Activated effector memory CD4-positive, alpha-beta T cell treated with anti-CD3 and anti-CD28 coated beads, Interleukin-2, amount 50 U/mL, for 16 hours (primary cell): ENCODE results near the gene PTPRA.
"Not testable (repeated sequence)": the region's sequence is repeated elsewhere in the genome, so short reads cannot be mapped to it uniquely, and the experiment has no call there.

Experiments used
- DNase-seq: peaks from one replicate; pipeline ENCODE4 v3.0.0-alpha.2; 2020

The PTPRA gene

GRCh38 chr20:3011752-3012151 is 138.5 kb downstream of the PTPRA start:
- DNase-seq, result no peak

GRCh38 chr20:3013771-3014170 is 140.5 kb downstream of the PTPRA start:
- no peak for DNase-seq

- DNase-seq, result no peak
Measured at GRCh38 chr20:3014179-3014578, 140.9 kb downstream of the PTPRA start.

GRCh38 chr20:3014662-3015061 is 141.4 kb downstream of the PTPRA start:
- no peak for DNase-seq

- not testable (repeated sequence) for DNase-seq
Measured at GRCh38 chr20:3015302-3015701, 142.0 kb downstream of the PTPRA start.

GRCh38 chr20:3021327-3021726 is 148.0 kb downstream of the PTPRA start:
- DNase-seq, result no peak

GRCh38 chr20:3021777-3022176 is 148.5 kb downstream of the PTPRA start:
- no peak for DNase-seq

- DNase-seq, result not testable (repeated sequence)
Measured at GRCh38 chr20:3022559-3023490, 149.5 kb downstream of the PTPRA start.

GRCh38 chr20:3027987-3028386 is 154.7 kb downstream of the PTPRA start:
- DNase-seq, result no peak

GRCh38 chr20:3031524-3032147 is 158.4 kb downstream of the PTPRA start:
- DNase-seq, result no peak

GRCh38 chr20:3032624-3033023 is 159.3 kb downstream of the PTPRA start:
- no peak for DNase-seq

GRCh38 chr20:3037654-3038053 is 164.4 kb downstream of the PTPRA start:
- DNase-seq, result no peak

- DNase-seq, result no peak
Measured at GRCh38 chr20:3038454-3038853, 165.2 kb downstream of the PTPRA start.

GRCh38 chr20:3039426-3039825 is 166.1 kb downstream of the PTPRA start:
- no peak for DNase-seq

- DNase-seq, result no peak
Measured at GRCh38 chr20:3040086-3040485, 166.8 kb downstream of the PTPRA start.

- DNase-seq, result no peak
Measured at GRCh38 chr20:3041854-3042409, 168.7 kb downstream of the PTPRA start.

- no peak for DNase-seq
Measured at GRCh38 chr20:3042625-3043024, 169.3 kb downstream of the PTPRA start.

- no peak for DNase-seq
Measured at GRCh38 chr20:3043322-3043721, 170.0 kb downstream of the PTPRA start, which contains the start of gene GNRH2. Gene GNRH2 (plus strand): TSS chr20:3043622. CDS start chr20:3044415, 793 bp downstream.

GRCh38 chr20:3044336-3044965 is 171.2 kb downstream of the PTPRA start:
- DNase-seq, result no peak

- no peak for DNase-seq
Measured at GRCh38 chr20:3045042-3045815, 171.9 kb downstream of the PTPRA start.

- peak; percentile 92 for DNase-seq
Measured at GRCh38 chr20:3045816-3046676, 172.8 kb downstream of the PTPRA start, which contains the start of gene MRPS26. Gene MRPS26 (plus strand): TSS chr20:3046052. CDS start chr20:3046069, 17 bp downstream.
